NCI-H128 (cell line): ENCODE data around the gene TAS2R20.

ENCODE experiments used
- DNase-seq: peaks from one replicate; lab custom pipeline; 2025; ENCODE audit not compliant: unreplicated experiment; lab: John Stamatoyannopoulos, UW

TAS2R20 gene

DNA sequence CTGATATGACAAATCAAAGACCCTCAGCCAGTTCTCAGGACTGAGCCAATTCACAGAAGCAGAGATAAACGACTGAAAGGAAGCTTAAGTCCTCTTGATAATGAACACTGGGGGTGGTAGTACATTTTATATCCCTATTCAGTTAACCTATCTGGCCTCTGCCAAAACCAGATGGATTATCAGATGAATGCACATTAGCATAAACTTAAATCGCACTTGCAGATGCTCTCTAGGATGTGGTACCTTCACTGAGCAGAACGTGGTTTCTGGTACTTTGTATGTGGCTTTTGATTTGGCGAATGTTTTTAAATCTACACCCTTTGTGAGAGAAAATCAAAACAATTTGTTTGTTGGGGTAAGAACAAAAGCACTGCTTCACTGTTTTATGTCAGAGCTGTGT is 37.9 kb downstream of the TAS2R20 start:
- no peak for DNase-seq

DNA sequence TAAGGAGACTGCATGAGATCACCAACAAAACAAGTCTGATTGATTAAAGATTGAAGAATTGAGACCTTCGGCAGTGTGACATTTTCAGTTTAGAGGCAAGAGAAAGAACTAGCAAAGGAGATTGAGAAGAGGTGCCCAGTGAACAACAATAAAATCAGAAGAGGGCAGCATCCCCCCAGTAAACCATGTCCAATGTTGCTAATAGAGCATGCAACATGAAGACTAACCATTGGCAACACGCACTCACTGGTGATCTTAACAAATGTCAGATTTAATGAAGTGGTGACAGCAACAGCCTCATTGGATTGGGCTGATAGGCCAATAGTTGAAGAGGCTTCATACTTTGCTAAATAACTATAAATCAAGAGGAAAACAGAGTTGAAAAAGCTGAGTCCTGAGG is 38.3 kb downstream of the TAS2R20 start:
- no peak for DNase-seq

DNA sequence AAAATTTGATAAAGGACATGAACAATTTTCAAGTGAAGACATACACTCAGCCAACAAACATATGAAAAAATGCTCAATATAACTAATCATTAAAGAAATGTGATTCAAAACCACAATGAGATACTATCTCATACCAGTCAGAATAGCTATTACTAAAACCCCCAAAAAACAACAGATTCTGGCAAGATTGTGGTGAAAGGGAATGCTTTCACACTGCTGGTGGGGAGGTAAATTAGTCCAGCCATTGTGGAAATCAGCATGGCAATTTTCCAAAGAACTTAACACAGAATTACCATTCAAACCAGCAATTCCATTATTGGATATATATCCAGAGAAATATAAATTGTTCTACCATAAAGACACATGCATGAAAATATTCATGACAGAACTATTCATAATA is 40.4 kb downstream of the TAS2R20 start:
- DNase-seq: no peak

DNA sequence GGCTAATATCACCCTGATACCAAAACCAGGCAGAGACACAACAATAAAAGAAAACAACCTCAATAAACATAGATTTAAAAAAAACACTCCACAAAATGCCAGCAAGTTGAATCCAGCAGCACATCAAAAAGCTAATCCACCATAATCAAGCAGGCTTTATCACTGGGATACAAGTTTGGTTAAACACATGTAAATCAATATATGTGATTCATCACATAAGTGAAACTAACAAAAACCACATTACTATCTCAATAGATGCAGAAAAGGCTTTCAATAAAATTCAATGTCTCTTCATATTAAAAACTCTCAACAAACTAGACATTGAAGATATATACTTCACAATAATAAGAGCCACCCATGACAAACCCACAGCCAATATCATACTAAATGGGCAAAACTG is 42.0 kb downstream of the TAS2R20 start:
- no peak for DNase-seq

DNA sequence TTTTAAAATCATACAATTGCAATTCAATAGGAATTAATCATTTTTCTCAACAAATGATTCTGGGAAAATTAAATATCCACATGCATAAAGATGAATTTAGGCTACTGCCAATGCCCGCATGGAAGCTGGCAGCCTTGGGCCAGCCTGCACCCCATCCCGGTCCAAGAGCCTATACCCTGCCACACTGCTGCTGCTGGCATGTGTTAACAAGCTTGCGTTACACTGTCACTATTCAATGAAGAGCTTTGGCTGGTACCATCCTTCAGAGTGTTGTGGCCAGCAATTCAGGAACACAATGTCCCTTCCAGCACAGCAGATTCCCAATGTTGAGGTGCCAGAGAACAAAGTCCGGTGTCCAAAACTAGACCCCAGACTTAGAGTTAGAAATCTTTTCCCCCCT is 45.5 kb downstream of the TAS2R20 start:
- no peak for DNase-seq
